ENCODE results near the gene PLXNA1.

PLXNA1 gene

GRCh38 chr3:127003175-127003555 lies 20.2 kb downstream of the PLXNA1 start:
- DNase-seq, result no peak

- no peak for DNase-seq
These were observed 20.8 kb downstream of the PLXNA1 start for GRCh38 chr3:127003601-127004280.

- no peak for DNase-seq
These were observed 21.9 kb downstream of the PLXNA1 start for GRCh38 chr3:127004641-127005397.

- no peak for DNase-seq
These were observed 23.1 kb downstream of the PLXNA1 start for GRCh38 chr3:127005864-127006500.

GRCh38 chr3:127006781-127007436 lies 24.0 kb downstream of the PLXNA1 start:
- no peak for DNase-seq

- DNase-seq, result no peak
These were observed 25.3 kb downstream of the PLXNA1 start for GRCh38 chr3:127008236-127008635.

- no peak for DNase-seq
These were observed 26.6 kb downstream of the PLXNA1 start for GRCh38 chr3:127009531-127009930.

- no peak for DNase-seq
These were observed 28.5 kb downstream of the PLXNA1 start for GRCh38 chr3:127011270-127011992.

GRCh38 chr3:127012091-127012490 lies 29.2 kb downstream of the PLXNA1 start:
- DNase-seq, result no peak

- no peak for DNase-seq
These were observed 30.3 kb downstream of the PLXNA1 start for GRCh38 chr3:127013181-127013580.

- no peak for DNase-seq
These were observed 31.0 kb downstream of the PLXNA1 start for GRCh38 chr3:127013758-127014535.

GRCh38 chr3:127014536-127015281 lies 31.8 kb downstream of the PLXNA1 start:
- no peak for DNase-seq

- no peak for DNase-seq
These were observed 32.5 kb downstream of the PLXNA1 start for GRCh38 chr3:127015282-127016042.

GRCh38 chr3:127016043-127016343 lies 33.1 kb downstream of the PLXNA1 start:
- DNase-seq, result no peak

GRCh38 chr3:127016461-127016860 lies 33.5 kb downstream of the PLXNA1 start:
- DNase-seq, result no peak

- no peak for DNase-seq
These were observed 34.3 kb downstream of the PLXNA1 start for GRCh38 chr3:127017229-127017628.

- no peak for DNase-seq
These were observed 34.9 kb downstream of the PLXNA1 start for GRCh38 chr3:127017781-127018180.

- no peak for DNase-seq
These were observed 35.5 kb downstream of the PLXNA1 start for GRCh38 chr3:127018306-127018828.

GRCh38 chr3:127019449-127019848 lies 36.5 kb downstream of the PLXNA1 start:
- DNase-seq, result no peak

GRCh38 chr3:127020543-127020942 lies 37.6 kb downstream of the PLXNA1 start:
- no peak for DNase-seq
